GM18508 (cell line): ENCODE measurements around the gene ZNF430.
"Not testable (repeated sequence)": the region's sequence is repeated elsewhere in the genome, so short reads cannot be mapped to it uniquely, and the experiment has no call there.

ENCODE experiments used
- ATAC-seq: cut with Tn5 transposase; IDR thresholded peaks from one replicate; pipeline ENCODE4 v1.9.1; 2021; ENCODE audit warnings: moderate number of reproducible peaks; ENCODE audit not compliant: insufficient read depth, unreplicated experiment

ZNF430 gene

GRCh38 chr19:21020298-21021227 is at the start of gene ZNF430:
ZNF430 (plus strand) TSS chr19:21020657; CDS start chr19:21020801, 144 bp downstream.
- ATAC-seq: peak; percentile 94

DNA sequence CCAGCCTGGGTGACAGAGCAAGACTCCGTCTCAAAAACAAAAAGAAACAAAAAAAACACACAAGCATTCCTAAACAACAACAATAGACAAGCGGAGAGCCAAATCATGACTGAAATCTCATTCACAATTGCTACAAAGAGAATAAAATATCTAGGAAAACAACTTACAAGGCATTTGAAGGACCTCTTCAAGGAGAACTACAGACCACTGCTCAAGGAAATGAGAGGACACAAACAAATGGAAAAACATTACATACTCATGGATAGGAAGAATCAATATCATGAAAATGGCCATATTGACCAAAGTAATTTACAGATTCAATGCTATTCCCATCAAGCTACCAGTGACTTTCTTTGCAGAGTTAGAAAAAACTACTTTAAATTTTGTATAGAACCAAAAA is 27.7 kb upstream of the ZNF430 start:
- ATAC-seq: not testable (repeated sequence)

GRCh38 chr19:20999731-21000352 is 20.6 kb upstream of the ZNF430 start:
- peak; percentile 94 for ATAC-seq

- ATAC-seq: not testable (repeated sequence)
These were observed 781 bp downstream of the ZNF430 start for GRCh38 chr19:21021238-21021637.

DNA sequence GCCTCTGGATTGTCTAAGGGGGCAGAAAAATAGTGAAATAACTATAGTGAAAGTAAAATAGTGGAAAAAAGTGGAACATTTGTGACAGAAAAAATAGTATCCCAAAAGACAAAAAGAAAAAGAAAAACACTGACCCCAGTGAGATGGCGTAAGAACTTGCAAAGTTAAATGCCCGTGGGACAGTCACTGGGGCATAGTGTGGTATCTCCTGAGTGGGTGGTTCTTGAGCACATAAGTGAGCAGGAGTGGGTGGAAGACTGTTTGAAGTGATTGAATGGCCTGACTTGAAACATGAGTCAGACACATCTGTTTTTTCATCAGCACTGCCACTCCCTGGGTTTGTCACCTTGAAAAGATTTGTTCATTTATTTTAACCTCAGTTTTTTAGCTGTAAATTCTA is 2.5 kb downstream of the ZNF430 start:
- ATAC-seq: no peak

GRCh38 chr19:21023901-21024300 is 3.4 kb downstream of the ZNF430 start:
- no peak for ATAC-seq

- ATAC-seq: no peak
These were observed 8.5 kb downstream of the ZNF430 start for GRCh38 chr19:21028969-21029268.

DNA sequence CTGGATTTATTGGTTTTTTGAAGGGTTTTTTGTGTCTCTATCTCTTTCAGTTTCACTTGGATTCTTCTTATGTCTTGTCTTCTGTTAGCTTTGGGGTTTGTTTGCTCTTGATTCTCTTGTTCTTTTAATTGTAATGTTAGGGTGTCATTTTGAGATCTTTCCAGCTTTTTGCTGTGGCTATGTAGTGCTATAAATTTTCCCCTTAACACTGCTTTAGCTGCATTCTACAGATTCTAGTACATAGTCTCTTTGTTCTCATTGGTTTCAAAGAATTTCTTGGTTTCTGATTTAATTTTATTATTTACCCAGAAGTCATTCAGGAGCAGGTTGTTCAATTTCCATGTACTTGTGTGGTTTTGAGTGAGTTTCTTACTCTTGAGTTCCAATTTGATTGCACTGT is 24.6 kb downstream of the ZNF430 start:
- ATAC-seq: no peak

DNA sequence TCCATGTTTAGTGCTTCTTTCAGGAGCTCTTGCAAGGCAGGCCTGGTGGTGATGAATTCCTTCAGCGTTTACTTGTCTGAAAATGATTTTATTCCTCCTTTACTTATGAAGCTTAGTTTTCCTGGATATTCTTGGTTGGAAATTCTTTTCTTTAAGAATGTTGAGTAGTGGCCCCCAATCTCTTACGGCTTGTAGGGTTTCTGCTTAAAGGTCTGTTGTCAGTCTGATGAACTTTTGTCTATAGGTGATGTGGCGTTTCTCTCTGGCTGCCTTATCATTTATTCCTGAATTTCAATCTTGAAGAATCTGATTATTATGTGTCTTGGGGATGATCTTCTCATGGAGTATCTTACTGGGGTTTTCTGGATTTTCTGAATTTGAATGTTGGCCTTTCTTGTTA is 26.0 kb downstream of the ZNF430 start:
- ATAC-seq: no peak

DNA sequence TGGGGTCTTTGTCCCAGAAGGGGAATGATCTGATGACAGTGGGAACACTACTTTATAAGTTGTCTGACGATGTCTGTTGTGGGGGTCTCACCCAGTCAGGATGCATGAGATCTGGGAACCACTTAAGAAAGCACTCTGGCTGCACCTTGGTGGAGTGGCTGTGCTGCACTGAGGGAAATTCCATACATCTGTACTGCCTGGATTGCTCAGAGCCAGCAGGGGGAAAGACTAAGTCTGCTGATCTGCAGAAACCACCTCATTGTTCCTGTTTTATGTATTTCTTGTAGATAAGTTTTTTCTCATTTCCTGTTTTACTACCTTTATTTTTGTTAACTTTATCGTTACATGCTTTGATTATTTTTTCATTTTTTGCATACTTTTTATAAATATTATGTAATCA is 27.3 kb downstream of the ZNF430 start:
- no peak for ATAC-seq

GRCh38 chr19:21052902-21053301 is 32.4 kb downstream of the ZNF430 start:
- ATAC-seq: no peak

DNA sequence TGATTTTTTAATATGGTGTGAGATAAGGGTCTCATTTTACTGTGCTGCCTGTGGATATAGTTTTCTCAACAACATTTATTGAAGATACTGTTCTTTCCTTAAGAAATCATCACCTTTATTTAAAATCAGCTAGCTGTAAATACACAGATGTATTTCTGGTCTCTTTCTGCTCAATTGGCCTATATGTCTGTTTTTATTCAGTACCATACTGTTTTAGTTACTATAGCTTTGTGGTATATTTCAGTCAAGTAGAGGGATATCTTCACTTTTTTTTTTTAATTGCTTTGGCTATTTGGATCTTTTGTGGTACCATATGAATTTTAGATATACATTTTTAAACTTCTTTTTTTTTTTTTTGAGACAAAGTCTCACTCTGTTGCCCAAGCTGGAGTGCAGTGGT is 44.9 kb downstream of the ZNF430 start:
- ATAC-seq: no peak

GRCh38 chr19:21082011-21082975 is 61.8 kb downstream of the ZNF430 start, which contains the start of gene ZNF714:
ZNF714 (plus strand) TSS chr19:21082203; CDS start chr19:21098269, 16,066 bp downstream.
- ATAC-seq: no peak

GRCh38 chr19:21084343-21084742 is 63.9 kb downstream of the ZNF430 start:
- no peak for ATAC-seq

GRCh38 chr19:21087871-21088270 is 67.4 kb downstream of the ZNF430 start:
- no peak for ATAC-seq

DNA sequence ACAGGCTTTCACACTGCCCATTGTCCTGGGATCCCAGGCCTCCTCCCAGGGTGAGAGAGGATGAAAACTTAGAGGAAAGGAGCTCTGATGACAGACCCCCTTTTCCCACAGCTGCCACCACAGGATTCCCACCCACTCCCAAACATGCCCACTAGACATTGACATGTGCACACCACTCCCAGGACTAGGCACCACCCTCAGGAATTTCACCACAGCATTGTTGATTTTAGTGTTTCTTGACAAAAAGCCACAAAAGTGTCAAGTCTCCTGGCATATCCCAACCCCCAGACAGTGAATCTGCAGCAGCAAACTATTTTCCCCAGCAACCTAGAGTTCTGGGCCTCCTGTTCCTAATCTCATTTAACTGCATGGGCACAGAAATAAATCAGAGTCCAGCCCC is 71.7 kb downstream of the ZNF430 start:
- ATAC-seq: no peak

DNA sequence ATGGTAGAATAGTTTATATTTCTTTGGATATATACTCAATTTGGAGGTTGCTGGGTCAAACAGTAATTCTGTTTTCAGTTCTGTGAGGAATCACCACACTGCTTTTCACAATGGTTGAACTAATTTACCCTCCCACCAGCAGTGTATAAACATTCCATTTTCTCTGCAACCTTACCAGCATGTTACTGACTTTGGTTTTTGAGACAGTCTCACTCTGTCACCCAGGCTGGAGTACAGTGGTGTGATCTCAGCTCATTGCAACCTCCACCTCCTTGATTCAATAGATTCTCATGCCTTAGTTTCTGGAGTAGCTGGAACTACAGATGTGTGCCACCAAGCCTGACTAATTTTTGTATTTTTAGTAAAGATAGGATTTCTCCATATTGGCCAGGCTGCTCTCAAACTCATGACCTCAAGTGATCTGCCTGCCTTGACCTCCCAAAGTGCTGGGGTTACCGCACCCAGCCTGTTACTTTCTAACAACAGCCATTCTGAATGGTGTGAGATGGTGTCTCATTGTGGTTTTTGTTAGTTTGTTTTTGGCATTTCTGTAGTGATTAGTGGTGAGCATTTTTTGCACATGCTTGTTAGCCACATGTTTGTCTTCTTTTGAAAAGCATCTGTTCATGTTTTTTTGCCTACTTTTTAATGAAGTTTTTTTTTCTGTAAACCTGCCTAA is 74.0 kb downstream of the ZNF430 start:
- no peak for ATAC-seq

DNA sequence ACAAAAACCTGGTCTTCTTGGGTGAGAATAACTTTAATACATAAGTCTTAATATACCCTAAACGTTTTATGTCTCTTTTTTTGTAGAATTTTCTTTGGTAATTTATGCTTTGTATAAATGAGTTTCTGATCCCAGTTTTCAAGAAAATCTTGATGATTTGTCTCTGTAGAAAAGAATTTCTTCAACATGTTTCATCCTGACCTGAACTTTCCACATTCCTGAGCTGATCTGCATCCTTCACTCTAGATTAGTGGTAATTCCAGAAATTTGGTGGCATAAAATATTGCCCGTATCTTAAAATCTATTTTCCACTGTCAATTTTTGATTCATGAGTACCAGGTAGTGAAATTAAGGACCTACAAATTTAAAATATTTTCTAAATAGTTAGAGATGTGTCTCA is 77.8 kb downstream of the ZNF430 start:
- no peak for ATAC-seq

DNA sequence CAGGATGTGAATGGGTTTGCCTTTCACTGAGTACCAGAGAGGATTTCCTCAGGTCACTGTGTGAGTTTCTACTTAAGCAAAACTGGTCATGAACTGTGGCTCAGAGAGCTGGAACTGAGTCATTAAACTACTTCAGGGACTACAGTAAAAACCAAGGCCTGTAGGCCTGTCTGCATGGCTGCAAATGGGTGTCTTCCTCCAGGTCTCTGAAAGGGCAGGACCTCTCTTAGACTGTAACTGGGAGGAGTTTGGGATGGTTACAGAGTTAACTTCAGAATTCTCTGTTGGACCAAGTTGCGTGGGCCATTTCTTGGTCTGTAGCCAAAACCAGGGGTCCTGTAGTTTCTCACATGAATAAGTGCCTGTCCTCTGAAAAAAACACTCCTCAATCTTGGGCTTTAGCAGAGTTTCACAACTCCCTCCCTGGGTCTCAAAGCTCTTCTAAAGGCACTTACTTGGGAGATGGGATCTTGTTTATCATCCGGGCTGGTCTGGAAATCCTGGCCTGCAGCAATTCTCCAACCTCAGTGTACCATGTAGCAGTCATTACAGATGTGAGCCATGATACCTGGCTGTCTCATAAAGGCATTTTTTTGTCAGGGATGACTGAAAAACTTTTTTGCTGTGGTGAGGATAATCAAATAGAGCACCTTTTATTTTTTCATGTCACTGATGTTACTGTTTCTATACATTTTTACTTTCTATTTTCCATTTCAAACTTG is 81.2 kb downstream of the ZNF430 start:
- ATAC-seq: no peak
